ENCODE results near the gene SCRT2. TPM values are rescaled to one million over a fixed set of nuclear protein-coding genes. Genes with fewer than 3 reads are reported as not detected.

Gene SCRT2
- total and polyA plus RNA-seq, 9 of the 15 experiments (the other 6 are each of a cell fraction or from before 2014, with no cell fraction given), result 0.04 to 0.75 (median 0.13) TPM; not detected in 2

DNA sequence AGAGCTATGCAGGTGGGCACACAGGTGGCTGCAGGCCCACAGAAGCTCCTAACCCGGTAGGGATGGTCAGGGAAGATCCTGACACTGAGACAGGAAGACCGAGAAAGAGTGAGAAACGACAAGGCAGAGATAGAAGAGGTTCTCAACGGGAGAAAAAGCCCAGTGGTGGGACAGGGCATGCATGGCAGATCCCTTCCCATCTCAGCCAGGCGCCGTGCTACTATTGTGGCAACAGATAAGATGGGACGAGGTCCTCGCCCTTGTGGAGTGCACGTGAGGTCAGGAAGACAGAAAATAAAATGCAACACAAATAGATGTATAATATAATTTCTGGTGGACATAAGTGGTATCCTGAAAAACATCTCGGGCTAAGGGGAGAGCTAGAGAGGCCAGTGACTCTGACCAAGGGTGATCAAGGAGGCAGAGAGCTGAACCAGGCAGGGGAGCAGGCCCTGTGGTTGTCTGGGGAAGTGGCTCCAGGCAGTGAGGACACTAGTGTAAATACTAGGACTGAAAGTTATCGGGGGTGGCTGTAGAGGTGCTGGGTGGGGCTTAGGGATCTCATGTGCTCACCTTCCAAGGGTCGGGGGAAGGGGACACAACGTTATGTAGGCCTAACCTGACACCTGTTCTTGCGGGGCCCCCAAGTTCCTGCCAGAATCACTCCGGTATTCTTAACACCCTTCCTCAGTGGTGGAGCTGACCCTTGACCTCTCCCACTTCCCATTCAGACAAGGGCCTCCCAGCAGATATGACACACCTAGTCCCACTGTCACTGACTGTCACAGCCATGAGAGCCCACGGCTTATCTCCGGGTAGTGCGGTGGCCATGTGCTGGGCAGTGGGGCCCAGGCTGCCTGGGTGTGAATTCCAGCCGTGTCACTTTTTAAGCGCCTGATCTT is 23.6 kb downstream of the SCRT2 start (continued):
- peak; percentile 92 for TF ChIP-seq NR2C2 (CRISPR knock-in tag; IDR thresholded peaks at IDR 0.05)
- TF ChIP-seq NR2C2 (tag; IDR thresholded peaks at IDR 0.05), result peak; percentile 89
- 0 out of 4 replicates have a peak, but pooled peaks of 1 of the 2 experiments have one; percentile 74 for TF ChIP-seq SIN3A (IDR thresholded peaks at IDR 0.05; ENCODE audit: borderline replicate concordance in 2 of 2, control insufficient read depth in 1 of 2, low read depth in 2 of 2, low read length in 2 of 2)
- TF ChIP-seq MYC (IDR thresholded peaks at IDR 0.05; ENCODE audit: low read depth, low read length), result peak; percentile 77
- no peak for TF ChIP-seq MYC (CRISPR knock-in tag; IDR thresholded peaks at IDR 0.05; ENCODE audit: borderline replicate concordance, low read depth)
- TF ChIP-seq, protein P1, sequence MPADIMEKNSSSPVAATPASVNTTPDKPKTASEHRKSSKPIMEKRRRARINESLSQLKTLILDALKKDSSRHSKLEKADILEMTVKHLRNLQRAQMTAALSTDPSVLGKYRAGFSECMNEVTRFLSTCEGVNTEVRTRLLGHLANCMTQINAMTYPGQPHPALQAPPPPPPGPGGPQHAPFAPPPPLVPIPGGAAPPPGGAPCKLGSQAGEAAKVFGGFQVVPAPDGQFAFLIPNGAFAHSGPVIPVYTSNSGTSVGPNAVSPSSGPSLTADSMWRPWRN (IDR thresholded peaks at IDR 0.05; ENCODE audit: low read depth), result no peak
- no peak for TF ChIP-seq ATF1 (CRISPR knock-in tag; IDR thresholded peaks at IDR 0.05)
- 0 out of 2 replicates have a peak, but pooled peaks have one; percentile 19 for TF ChIP-seq ATF1 (tag; IDR thresholded peaks at IDR 0.05)
- TF ChIP-seq HOXB6 (CRISPR knock-in tag; IDR thresholded peaks at IDR 0.05; ENCODE audit: borderline replicate concordance), result no peak
- peak; percentile 21 to 43; a peak in 1 of 4 replicates for TF ChIP-seq FOXA3 (CRISPR knock-in tag; conservative IDR thresholded peaks at IDR 0.05 in 1 of 2, IDR thresholded peaks at IDR 0.05 in 1 of 2)
- no peak for TF ChIP-seq NR1H2 (CRISPR knock-in tag; IDR thresholded peaks at IDR 0.05)
- TF ChIP-seq, protein P2, sequence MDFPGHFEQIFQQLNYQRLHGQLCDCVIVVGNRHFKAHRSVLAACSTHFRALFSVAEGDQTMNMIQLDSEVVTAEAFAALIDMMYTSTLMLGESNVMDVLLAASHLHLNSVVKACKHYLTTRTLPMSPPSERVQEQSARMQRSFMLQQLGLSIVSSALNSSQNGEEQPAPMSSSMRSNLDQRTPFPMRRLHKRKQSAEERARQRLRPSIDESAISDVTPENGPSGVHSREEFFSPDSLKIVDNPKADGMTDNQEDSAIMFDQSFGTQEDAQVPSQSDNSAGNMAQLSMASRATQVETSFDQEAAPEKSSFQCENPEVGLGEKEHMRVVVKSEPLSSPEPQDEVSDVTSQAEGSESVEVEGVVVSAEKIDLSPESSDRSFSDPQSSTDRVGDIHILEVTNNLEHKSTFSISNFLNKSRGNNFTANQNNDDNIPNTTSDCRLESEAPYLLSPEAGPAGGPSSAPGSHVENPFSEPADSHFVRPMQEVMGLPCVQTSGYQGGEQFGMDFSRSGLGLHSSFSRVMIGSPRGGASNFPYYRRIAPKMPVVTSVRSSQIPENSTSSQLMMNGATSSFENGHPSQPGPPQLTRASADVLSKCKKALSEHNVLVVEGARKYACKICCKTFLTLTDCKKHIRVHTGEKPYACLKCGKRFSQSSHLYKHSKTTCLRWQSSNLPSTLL (IDR thresholded peaks at IDR 0.05), result no peak
- TF ChIP-seq L3MBTL2 (IDR thresholded peaks at IDR 0.05), result peak; percentile 87
- peak; percentile 36; the same call in 1 of the 2 replicates for TF ChIP-seq SPI1 (IDR thresholded peaks at IDR 0.05; ENCODE audit: borderline replicate concordance, low read depth, low read length)
- no peak for TF ChIP-seq IRF2 (CRISPR knock-in tag; IDR thresholded peaks at IDR 0.05)
- TF ChIP-seq TCF7 (IDR thresholded peaks at IDR 0.05; ENCODE audit: borderline replicate concordance), result no peak
- no peak for TF ChIP-seq ZNF274 (IDR thresholded peaks at IDR 0.05; ENCODE audit: borderline replicate concordance, low read depth, low read length)
- no peak for TF ChIP-seq CCAR2 (IDR thresholded peaks at IDR 0.05; ENCODE audit: low read depth, low read length)
- no peak for TF ChIP-seq KDM2B (CRISPR knock-in tag; IDR thresholded peaks at IDR 0.05)
- no peak for TF ChIP-seq POLR2G (IDR thresholded peaks at IDR 0.05; ENCODE audit: low read depth, low read length)
- TF ChIP-seq TOE1 (IDR thresholded peaks at IDR 0.05; ENCODE audit: borderline replicate concordance), result no peak
- 0 out of 2 replicates have a peak, but pooled peaks have one; percentile 75 for TF ChIP-seq TOE1 (CRISPR knock-in tag; IDR thresholded peaks at IDR 0.05; ENCODE audit: borderline replicate concordance, low read depth)
- TF ChIP-seq, protein P3, sequence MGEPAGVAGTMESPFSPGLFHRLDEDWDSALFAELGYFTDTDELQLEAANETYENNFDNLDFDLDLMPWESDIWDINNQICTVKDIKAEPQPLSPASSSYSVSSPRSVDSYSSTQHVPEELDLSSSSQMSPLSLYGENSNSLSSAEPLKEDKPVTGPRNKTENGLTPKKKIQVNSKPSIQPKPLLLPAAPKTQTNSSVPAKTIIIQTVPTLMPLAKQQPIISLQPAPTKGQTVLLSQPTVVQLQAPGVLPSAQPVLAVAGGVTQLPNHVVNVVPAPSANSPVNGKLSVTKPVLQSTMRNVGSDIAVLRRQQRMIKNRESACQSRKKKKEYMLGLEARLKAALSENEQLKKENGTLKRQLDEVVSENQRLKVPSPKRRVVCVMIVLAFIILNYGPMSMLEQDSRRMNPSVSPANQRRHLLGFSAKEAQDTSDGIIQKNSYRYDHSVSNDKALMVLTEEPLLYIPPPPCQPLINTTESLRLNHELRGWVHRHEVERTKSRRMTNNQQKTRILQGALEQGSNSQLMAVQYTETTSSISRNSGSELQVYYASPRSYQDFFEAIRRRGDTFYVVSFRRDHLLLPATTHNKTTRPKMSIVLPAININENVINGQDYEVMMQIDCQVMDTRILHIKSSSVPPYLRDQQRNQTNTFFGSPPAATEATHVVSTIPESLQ (CRISPR knock-in tag; IDR thresholded peaks at IDR 0.05), result no peak; the same call in 1 of the 2 replicates

Measured in K562 (cell line).